ENCODE data around the gene TTC9. TPM values are rescaled to one million over a fixed set of nuclear protein-coding genes. Genes with fewer than 3 reads are reported as not detected.

TTC9 gene
- total RNA-seq, 1 donor from 2014 or later = 2.5 TPM

DNA sequence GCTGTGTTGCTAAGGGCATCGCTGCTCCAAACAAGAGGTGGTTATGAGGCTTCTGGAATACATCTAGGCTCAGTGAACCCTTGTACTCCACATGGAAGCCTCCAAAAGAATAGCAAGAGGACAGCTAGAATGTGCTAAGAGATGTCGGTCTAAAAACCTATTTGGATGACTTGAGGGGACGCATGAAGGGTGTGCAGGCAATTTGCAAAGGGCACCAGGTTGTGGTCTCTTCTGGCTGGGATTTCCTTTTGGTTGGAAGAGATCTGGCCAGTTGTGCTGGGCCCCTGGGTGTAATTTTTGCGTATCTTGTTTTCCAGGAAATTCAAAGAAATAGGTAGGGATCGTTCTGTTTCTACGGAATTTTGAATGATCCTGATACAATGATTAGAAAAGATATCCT lies 4.2 kb downstream of the TTC9 start:
- H3K27me3 Mint-ChIP-seq (ENCODE audit: low read depth) = peaks cover 10% of the 10 kb centered on the region
- H3K9me3 Mint-ChIP-seq (ENCODE audit: low read depth) = no peaks in the 10 kb centered on the region
- H3K36me3 Mint-ChIP-seq (ENCODE audit: low read depth) = no peaks in the 10 kb centered on the region
- H3K4me1 Mint-ChIP-seq (ENCODE audit: low read depth) = peaks cover 19% of the 10 kb centered on the region
- no peak overlapping the region for H3K4me3 Mint-ChIP-seq (ENCODE audit: unreplicated experiment)
- H3K27ac Mint-ChIP-seq (ENCODE audit: unreplicated experiment) = no peak overlapping the region
- TF ChIP-seq, protein P1, sequence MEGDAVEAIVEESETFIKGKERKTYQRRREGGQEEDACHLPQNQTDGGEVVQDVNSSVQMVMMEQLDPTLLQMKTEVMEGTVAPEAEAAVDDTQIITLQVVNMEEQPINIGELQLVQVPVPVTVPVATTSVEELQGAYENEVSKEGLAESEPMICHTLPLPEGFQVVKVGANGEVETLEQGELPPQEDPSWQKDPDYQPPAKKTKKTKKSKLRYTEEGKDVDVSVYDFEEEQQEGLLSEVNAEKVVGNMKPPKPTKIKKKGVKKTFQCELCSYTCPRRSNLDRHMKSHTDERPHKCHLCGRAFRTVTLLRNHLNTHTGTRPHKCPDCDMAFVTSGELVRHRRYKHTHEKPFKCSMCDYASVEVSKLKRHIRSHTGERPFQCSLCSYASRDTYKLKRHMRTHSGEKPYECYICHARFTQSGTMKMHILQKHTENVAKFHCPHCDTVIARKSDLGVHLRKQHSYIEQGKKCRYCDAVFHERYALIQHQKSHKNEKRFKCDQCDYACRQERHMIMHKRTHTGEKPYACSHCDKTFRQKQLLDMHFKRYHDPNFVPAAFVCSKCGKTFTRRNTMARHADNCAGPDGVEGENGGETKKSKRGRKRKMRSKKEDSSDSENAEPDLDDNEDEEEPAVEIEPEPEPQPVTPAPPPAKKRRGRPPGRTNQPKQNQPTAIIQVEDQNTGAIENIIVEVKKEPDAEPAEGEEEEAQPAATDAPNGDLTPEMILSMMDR (IDR thresholded peaks at IDR 0.05) = no peak
- DNase-seq (ENCODE audit: low spot score) = no peak

DNA sequence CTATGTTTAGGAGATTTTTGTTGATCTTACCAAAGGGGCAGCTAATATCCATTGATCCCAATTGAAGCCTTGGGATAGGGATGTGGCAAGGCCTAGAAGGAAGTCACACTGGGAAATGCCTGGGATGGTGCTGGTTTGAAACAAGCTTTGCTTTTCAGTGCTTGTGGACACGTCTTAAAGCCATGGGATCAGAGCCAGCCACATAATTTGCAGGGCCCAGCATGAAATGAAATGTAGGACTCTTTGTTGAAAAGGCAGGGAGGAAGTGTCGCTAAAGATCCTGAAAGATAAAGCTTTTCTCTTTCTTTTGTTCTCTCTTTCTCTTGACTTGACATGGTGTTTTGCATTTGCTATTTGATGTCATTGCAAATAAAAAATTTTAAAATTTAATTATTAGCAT lies 5.0 kb downstream of the TTC9 start:
- H3K27me3 Mint-ChIP-seq (ENCODE audit: low read depth) = peaks cover 6% of the 10 kb centered on the region

DNA sequence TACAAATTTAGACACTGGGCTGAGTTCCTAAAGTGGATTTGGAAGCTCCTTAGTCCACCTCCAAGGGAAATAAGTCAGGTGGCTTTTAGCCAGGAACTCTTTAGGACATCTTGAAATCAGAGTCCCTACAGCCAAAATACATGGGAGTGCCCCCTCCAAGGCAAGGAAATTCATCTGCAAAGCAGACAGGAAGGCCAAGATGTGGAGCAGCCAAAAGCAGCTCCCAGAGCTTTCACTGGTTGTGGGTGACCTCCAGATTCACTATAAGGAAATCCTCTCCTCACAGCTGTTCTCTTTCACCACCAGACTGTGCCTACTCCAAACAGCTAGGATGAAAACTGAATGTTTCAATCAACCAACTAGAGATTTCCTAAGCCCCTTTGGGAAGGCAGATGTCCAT lies 6.6 kb downstream of the TTC9 start:
- DNase-seq (ENCODE audit: low spot score) = no peak
- H3K27ac Mint-ChIP-seq (ENCODE audit: unreplicated experiment) = no peak overlapping the region
- H3K36me3 Mint-ChIP-seq (ENCODE audit: low read depth) = no peaks in the 10 kb centered on the region
- no peak overlapping the region for H3K4me3 Mint-ChIP-seq (ENCODE audit: unreplicated experiment)
- H3K27me3 Mint-ChIP-seq (ENCODE audit: low read depth) = peaks cover 3% of the 10 kb centered on the region
- TF ChIP-seq, protein P1 (IDR thresholded peaks at IDR 0.05) = no peak
- H3K9me3 Mint-ChIP-seq (ENCODE audit: low read depth) = no peaks in the 10 kb centered on the region
- peaks cover 4% of the 10 kb centered on the region for H3K4me1 Mint-ChIP-seq (ENCODE audit: low read depth)

More for the DNA sequence above, 5.0 kb downstream of the TTC9 start:
- Mint-ChIP-seq H3K27ac (ENCODE audit: unreplicated experiment) (no peak overlapping the region), H3K4me1 (ENCODE audit: low read depth) (peaks cover 14% of the 10 kb centered on the region), H3K4me3 (ENCODE audit: unreplicated experiment) (no peak overlapping the region), H3K36me3 (ENCODE audit: low read depth) (no peaks in the 10 kb centered on the region), H3K9me3 (ENCODE audit: low read depth) (no peaks in the 10 kb centered on the region)
- TF ChIP-seq, protein P1 (IDR thresholded peaks at IDR 0.05) = no peak
- DNase-seq (ENCODE audit: low spot score) = no peak

DNA sequence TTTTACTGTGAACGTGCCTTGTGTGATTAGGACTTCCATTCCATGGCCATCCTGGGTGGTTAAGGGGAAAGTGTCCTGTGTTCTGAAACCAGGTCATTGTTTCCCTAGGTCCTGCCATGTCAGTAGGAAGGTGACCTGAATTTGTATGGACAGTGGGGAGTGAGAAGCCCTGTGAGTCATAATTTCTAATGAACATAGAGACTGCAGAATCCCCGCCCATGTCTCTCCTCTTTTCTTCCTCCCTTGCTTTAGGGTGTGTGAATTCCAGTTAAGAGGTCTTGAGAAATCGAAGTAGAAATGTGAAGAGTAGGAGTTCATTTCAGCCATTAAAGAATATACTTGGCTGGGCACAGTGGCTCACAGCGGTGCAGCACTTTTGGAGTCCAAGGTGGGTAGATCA lies 8.1 kb downstream of the TTC9 start:
- H3K27ac Mint-ChIP-seq (ENCODE audit: unreplicated experiment) = no peak overlapping the region
- no peak overlapping the region for H3K4me3 Mint-ChIP-seq (ENCODE audit: unreplicated experiment)
- H3K27me3 Mint-ChIP-seq (ENCODE audit: low read depth) = peaks cover 2% of the 10 kb centered on the region
- H3K4me1 Mint-ChIP-seq (ENCODE audit: low read depth) = no peaks in the 10 kb centered on the region
- TF ChIP-seq, protein P1 (IDR thresholded peaks at IDR 0.05) = no peak
- H3K36me3 Mint-ChIP-seq (ENCODE audit: low read depth) = no peaks in the 10 kb centered on the region
- DNase-seq (ENCODE audit: low spot score) = no peak
- no peaks in the 10 kb centered on the region for H3K9me3 Mint-ChIP-seq (ENCODE audit: low read depth)

DNA sequence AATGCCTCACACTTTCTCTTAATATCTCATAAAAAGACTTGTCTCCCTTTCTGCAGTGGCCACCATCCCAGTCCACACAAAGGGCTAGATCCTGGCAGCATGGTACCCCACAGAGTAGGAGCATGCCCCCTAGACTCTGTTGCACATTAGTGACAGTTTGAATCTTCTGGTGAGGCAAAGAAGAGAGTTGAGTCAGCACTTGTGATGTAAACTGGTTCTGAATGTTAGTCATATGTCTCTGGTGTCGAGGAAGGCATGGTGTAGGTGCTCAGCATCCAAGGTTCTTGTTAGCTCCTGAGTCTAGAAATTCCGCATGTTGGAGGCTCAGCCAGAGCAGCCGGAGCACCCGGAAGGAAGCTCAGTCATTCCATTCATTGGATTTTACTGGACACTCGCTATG lies 9.8 kb downstream of the TTC9 start:
- peaks cover 10% of the 10 kb centered on the region for H3K4me1 Mint-ChIP-seq (ENCODE audit: low read depth)
- H3K36me3 Mint-ChIP-seq (ENCODE audit: low read depth) = no peaks in the 10 kb centered on the region

More for the DNA sequence above, 9.8 kb downstream of the TTC9 start:
- TF ChIP-seq, protein P1 (IDR thresholded peaks at IDR 0.05) = no peak
- Mint-ChIP-seq H3K27ac (ENCODE audit: unreplicated experiment) (no peak overlapping the region), H3K27me3 (ENCODE audit: low read depth) (peaks cover 2% of the 10 kb centered on the region), H3K4me3 (ENCODE audit: unreplicated experiment) (no peak overlapping the region), H3K9me3 (ENCODE audit: low read depth) (no peaks in the 10 kb centered on the region)
- no peak for DNase-seq (ENCODE audit: low spot score)
